ENCODE data around the gene ELAVL4. TPM values are rescaled to one million over a fixed set of nuclear protein-coding genes. Genes with fewer than 3 reads are reported as not detected.

ELAVL4 gene
- total and polyA plus RNA-seq, 4 donors: 0.02 to 0.51 TPM; not detected in 2

Other genes starting within 250 kb of the ELAVL4 start
- gene AGBL4, start 85.0 kb upstream of the ELAVL4 start, total RNA-seq: under 1 TPM in 1 of 2 donors, not detected in 1; 0.75 TPM
- under 1 TPM in 1 of 2 donors, not detected in 1; 0.76 TPM for gene AGBL4, start 85.0 kb upstream of the ELAVL4 start, polyA plus RNA-seq